NCI-H460 (cell line): Measurements from ENCODE around the gene ZNF282. TPM values are rescaled to one million over a fixed set of nuclear protein-coding genes. Genes with fewer than 3 reads are reported as not detected.

Source experiments
- DNase-seq: peaks from one replicate; pipeline ENCODE4 v3.0.0-alpha.2; 2016; ENCODE audit warnings: low read depth; ENCODE audit errors: extremely low read depth
- total RNA-seq: library from RNA; depleted of rRNA; stranded (reverse); fragments of >200 nt; shearing (Covaris generic); gene quantifications from 2 replicates; pipeline ENCODE4 v1.2.3, GENCODE V29; 2014

Gene ZNF282
- total RNA-seq, 1 experiment from 2014 or later, result 18.7 TPM

- DNase-seq, result no peak
Observed at GRCh38 chr7:149188637-149189259, 6.6 kb upstream of the ZNF282 start.

DNA sequence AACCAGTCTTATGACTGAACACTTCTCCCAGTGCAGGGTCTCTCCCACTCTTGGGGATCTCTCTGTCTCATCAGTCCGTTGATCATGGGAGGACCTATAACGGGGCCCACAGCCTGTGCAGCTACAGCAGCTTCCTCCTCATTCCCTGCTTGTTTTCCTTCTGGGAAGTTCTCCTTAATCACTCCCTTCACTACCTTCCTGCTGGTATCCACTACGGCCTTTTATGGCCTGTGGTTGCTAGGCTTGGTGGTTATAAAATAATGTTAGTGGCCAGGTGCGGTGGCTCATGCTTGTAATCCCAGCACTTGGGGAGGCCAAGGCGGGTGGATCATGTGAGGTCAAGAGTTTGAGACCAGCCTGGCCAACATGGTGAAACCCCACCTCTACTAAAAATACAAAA, 3.5 kb upstream of the ZNF282 start:
- DNase-seq, result no peak

GRCh38 chr7:149194799-149195179, 557 bp upstream of the ZNF282 start:
- no peak for DNase-seq

DNA sequence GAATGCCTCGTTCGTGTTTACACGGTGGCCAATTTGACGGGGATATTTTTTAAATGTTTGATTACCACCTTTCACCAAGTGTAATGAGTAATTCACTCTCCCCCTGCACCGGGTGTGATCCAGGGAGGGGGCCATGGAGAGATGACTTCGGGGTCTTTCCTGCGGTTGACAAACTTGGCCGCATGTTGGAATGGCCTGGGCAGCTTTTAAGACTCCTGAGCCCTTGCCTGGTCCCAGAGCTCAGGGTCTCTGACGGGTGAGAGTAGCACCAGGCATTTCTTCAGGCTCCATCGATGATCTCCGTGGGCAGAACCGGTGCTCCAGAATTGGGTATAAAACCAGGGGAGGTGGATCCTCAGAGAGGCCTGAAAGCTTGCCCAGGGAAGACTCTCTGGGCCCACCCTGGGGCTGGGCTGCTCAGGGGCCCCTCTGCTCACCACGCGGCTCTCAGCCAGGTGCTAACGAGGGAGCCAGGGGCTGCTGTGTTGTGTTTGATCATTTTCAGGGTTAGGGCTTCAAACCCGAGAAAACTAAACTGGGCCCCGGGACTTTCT, 882 bp downstream of the ZNF282 start:
- no peak for DNase-seq

GRCh38 chr7:149196705-149197171, 1.4 kb downstream of the ZNF282 start:
- no peak for DNase-seq

DNA sequence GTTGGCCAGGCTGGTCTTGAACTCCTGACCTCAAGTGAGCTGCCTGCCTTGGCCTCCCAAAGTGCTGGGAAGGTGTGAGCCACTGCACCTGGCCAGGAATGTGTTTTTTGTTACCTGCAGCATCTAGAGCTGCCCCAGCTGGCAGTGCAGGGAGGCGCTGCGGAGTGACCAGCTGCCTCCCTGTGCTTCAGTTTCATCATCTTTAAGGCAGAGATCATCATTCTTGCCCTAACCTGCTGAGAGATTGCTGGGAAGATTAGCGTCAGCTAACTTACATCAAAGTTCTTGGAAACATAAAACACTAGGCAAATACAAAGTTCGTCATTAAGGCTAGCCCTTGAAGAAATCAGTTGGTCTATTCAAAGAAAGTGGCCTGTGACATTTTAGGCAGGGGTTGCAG, 2.3 kb downstream of the ZNF282 start:
- DNase-seq, result no peak

DNA sequence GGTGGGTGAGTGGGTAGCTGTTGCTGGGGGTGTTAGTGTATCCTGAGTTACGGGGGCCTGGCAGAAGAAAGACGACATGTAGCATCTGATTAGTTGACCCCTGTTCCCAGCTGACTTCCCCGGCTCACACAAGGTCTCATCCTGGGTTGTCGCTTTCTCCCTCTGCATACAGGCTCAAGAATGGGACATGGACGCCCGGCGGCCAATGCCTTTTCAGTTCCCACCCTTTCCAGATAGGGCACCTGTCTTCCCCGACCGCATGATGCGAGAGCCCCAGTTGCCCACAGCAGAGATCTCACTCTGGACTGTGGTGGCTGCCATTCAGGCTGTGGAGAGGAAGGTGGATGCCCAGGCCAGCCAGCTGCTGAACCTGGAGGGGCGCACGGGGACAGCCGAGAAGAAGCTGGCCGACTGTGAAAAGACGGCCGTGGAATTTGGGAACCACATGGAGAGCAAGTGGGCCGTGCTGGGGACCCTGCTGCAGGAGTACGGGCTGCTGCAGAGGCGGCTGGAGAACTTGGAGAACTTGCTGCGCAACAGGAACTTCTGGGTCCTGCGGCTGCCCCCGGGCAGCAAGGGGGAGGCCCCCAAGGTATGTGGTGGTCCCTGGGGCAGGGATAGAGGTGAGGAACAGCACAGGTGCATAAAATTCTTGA, 2.9 kb downstream of the ZNF282 start:
- DNase-seq, result no peak

DNA sequence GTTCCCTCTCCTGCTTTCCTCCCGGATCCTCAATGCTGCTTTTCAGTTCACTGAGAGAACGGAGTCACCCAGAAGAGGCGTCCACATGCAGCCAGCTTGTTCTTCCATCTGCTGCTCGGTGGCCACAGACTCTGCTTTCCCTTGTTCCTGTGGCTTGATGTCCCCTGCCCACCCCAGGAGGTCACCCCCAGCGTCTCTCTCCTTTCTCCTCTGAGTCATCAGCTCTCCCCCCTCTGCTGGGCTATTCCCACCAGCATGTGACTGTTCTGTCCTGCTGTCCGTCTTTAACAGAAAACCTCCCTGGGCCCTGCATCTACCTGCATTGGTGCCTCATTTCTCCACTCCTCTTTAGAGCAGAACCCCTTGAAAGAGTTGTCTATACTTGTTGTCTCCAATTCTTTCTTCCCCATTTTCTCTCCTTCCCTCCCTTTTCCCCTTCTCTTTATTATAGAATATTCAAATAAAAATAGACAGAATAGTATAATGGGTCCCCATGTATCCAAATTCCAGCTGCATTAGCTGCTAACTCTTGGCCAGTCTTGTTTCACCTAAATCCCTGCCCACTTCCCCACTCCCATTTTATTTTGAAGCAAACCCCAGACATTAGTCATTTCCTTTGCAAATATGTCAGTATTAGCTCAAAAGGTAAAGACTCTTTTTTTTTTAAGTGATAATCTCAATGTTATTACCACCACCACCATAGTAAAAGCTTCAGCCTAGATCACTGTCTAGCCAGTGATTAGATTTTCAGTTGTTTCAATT, 4.1 kb downstream of the ZNF282 start:
- DNase-seq, result no peak

DNA sequence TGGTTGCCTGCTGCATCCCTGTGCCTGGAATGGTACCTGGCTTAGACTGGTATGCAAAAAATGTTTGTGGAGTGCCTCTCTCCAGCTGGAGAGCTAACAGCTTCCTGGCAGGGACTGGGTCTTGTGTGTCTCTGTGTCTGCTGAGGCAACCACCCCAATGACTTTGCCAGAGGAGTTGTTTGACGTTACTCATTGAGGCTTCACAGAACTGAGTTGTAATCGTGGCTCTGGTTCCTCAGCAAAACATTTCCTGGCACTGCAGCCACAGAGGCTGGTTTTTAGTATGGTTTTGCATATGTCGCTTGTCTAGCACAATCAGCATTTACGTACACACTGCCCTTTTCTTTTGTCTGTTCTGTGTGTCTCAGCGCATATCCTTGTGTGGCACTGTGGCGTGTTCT, 7.5 kb downstream of the ZNF282 start:
- no peak for DNase-seq

DNA sequence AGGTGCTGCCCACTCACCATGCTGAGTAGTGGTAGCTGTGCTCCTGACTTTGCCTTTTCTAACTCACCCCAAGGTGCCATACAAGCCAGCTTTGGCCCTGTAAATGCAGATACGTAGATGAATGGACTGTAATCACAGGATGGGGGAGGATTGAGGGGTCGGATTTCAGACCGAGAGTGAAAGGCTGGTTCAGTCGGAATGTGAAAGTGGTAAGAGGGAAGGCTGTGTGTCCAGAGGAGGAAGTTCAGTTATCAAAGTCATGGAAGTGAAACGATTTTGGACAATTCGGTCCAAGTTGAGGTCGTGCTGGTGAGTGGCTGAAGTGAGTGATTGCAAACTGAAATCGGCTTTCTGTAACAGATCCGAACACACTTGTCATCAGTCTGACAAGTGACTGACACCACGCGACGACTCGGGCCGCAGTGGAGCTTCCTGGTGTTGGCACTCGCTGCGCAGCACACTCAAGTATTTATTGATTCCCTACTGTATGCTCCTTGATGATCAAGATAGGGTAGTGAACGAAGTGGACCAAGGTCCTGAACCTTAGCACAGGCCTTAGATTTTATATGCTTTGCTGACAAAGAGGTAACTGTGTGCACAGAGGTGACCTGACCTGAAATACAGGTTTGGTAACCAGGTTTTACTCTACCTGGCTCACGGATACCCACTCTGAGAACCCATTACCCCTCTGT, 10.5 kb downstream of the ZNF282 start:
- no peak for DNase-seq

GRCh38 chr7:149207324-149208035, 12.1 kb downstream of the ZNF282 start:
- no peak for DNase-seq

GRCh38 chr7:149209518-149210269, 14.3 kb downstream of the ZNF282 start:
- DNase-seq, result peak; percentile 58

DNA sequence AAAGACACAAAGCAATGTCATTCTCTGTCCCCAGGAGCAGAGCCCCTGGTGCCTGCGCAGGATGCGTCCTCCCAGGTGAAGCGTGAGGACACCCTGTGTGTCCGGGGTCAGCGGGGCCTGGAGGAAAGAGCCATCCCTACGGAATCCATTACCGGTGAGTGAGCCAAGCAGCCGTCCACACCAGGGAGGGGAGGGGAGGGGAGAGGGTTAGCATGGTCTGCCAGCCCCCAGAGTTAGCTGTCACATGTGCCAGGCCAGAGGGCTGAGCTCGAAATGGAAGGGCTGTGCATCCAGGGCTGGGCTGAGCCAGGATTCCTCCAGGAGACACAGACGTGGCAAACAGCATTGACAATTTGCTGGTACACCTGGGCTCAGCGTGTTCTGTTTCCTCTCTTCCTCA, 15.2 kb downstream of the ZNF282 start:
- no peak for DNase-seq

DNA sequence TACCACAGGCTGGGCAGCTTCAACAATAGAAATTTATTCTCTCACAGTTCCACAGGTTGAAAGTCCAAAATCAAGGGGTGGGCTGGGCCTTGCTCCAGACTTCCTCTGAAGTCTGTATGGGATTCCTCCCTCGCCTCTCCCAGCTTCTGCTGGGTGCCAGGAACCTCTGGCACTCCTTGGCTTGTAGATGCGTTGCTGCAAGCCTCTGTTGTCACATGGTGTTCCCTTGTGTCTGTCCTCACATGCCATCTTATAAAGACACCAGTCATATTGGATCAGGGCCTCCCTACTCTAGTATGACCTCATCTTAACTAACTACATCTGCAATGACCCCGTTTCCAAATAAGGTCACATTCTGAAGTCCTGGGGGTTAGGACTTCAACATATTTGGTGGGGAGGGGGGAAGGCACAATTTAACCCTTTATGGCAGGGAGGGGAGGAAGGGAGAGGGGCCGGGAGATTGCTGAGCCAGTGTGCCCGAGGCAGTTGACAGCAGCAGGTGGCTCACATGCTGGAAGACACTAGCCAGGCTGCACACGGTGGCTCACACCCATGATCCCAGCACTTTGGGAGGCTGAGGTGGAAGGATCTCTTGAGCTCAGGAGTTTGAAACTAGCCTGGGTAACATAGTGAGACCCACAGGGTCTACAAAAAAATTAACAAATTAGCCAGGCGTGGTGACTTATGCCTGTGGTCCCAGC, 18.8 kb downstream of the ZNF282 start:
- DNase-seq, result no peak

GRCh38 chr7:149216402-149216801, 21.1 kb downstream of the ZNF282 start:
- no peak for DNase-seq

DNA sequence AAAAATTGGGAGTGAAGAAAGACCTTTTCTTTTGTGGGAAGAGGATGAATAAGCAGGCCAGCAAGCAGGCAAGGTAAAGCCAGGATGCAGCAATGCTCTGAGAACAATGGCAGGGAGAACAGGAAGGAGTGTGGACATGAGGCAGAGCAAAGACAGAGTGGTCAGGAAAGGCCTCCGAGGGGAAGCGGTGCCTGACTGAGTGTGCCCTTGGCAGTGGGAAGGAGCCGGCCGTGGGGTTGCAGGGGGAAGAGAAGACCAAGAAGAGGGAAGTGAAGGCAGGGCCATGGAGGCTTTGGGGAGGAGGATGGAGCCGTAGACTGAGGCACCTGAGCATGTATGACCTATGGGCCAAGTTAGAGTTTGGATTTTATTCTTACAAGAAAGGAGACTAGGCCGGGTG, 22.2 kb downstream of the ZNF282 start:
- DNase-seq, result no peak

- no peak for DNase-seq
Observed at GRCh38 chr7:149218469-149219420, 23.4 kb downstream of the ZNF282 start.

- DNase-seq, result no peak
Observed at GRCh38 chr7:149220534-149220933, 25.2 kb downstream of the ZNF282 start.
